Transverse colon (tissue), 4 donors: ENCODE data around the gene EIF5AL1. TPM values are rescaled to one million over a fixed set of nuclear protein-coding genes. Genes with fewer than 3 reads are reported as not detected.

Experiments used
- DNase-seq: peaks from one replicate; pipeline ENCODE4 v3.0.0-alpha.2; 2019
- H3K27ac ChIP-seq, 4 donors: fragments of 200-600 bp; sonication (generic); 2 replicates each; pipeline ENCODE4 v1.5.1; 2016 to 2018; ENCODE audit warnings: inconsistent platforms in 4 of 4
- H3K27me3 ChIP-seq: fragments of 200-600 bp; sonication (generic); 2 replicates; pipeline ENCODE4 v1.5.1; 2017; ENCODE audit warnings: inconsistent platforms
- H3K36me3 ChIP-seq, 4 donors: fragments of 200-600 bp; sonication (generic); 2 replicates each; pipeline ENCODE4 v1.5.1; 2017 to 2019; ENCODE audit warnings: inconsistent platforms in 4 of 4
- H3K4me1 ChIP-seq, 4 donors: fragments of 200-600 bp; sonication (generic); 2 replicates each; pipeline ENCODE4 v1.5.1; 2017 to 2020; ENCODE audit warnings: inconsistent platforms in 4 of 4
- H3K4me3 ChIP-seq, 4 donors: fragments of 200-600 bp; sonication (generic); 1 replicate in 1 of 4; 2 replicates in 3 of 4; pipeline versions ENCODE4 v1.5.1 to v1.6.1; 2017 to 2019; ENCODE audit warnings: inconsistent platforms in 4 of 4
- H3K9me3 ChIP-seq, 2 donors: fragments of 200-600 bp; sonication (generic); 2 replicates each; pipeline ENCODE4 v1.5.1; 2017 to 2019; ENCODE audit warnings: inconsistent platforms in 2 of 2
- EP300 ChIP-seq: sonication (generic); formaldehyde crosslinking; IDR thresholded peaks from one replicate; pipeline ENCODE4 v1.6.1; 2017; ENCODE audit warnings: antibody characterized with exemption, low read depth
- POLR2A ChIP-seq: fragments of 450-650 bp; IDR thresholded peaks from one replicate; pipeline ENCODE4 v1.6.1; 2016; ENCODE audit warnings: antibody characterized with exemption, mild to moderate bottlenecking, moderate library complexity
- POLR2AphosphoS5 ChIP-seq, 3 donors: sonication (generic); formaldehyde crosslinking; IDR thresholded peaks; one replicate each; pipeline ENCODE4 v1.6.1; 2016; ENCODE audit warnings: antibody characterized with exemption in 3 of 3
- WGBS, 2 donors: methylation state at CpG; one replicate each; pipeline ENCODE4 v1.1.5; 2018; ENCODE audit warnings: low coverage in 1 of 2; 5-methylcytosine and 5-hydroxymethylcytosine counted together
- in situ Hi-C, 4 donors: fragments of 200-750 bp; cut with MboI; loops; one replicate each; pipeline versions ENCODE4 v1.15.0 to v1.15.1; 2017; ENCODE audit warnings: low sequenced_read_pairs in 3 of 4, low pct_ligation_motif_present in 1 of 4, low pct_unique_long_range_greater_than_20kb in 1 of 4
- intact Hi-C: fragments of 100-400 bp; cut with DNase I; formaldehyde crosslinking; loops from one replicate; pipeline ENCODE4 v1.15.1; 2023; ENCODE audit warnings: low total_unique reads
- total RNA-seq, 4 donors: library from RNA; depleted of rRNA; stranded (reverse); fragments of >200 nt; gene quantifications; one replicate each; pipeline ENCODE4 v1.1.0, GENCODE V29; 2016
- TF ChIP-seq, protein P1 (sequence below), 5 experiments: fragments of 200-600 bp in 3 of 5; fragments of 450-650 bp in 2 of 5; sonication (generic) in 3 of 5; IDR thresholded peaks; 1 replicate in 2 of 5; 2 replicates in 3 of 5; pipeline ENCODE4 v1.5.1; 2016 to 2017; ENCODE audit warnings: antibody characterized with exemption in 5 of 5, inconsistent platforms in 3 of 5, mild to moderate bottlenecking in 2 of 5, moderate library complexity in 1 of 5

The EIF5AL1 gene
- total RNA-seq, 4 donors from 2014 or later: 0.16 to 0.27 TPM; not detected in 2

DNA sequence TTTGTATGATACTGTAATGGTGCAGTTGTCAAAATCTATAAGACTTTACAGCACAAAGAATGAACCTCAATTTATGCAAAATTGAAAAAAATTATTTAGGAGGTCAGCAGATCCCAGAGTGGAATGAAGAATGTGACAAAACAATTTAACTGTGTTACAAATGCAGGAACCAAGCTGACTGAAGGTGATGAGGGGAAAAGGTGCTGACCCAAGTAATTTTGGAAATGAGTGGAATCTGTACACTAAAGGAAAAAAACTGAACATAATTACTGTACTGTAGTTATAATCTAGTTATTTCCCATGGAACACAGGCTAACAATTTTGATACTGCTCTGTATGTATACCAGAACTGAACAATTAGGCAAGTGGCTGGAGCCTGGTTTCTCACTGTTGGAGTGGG, 35.7 kb upstream of the EIF5AL1 start:
- TF ChIP-seq EP300 (no peak), POLR2A (no peak), POLR2AphosphoS5 (IDR thresholded peaks at IDR 0.05) (no peak)
- TF ChIP-seq, protein P1, sequence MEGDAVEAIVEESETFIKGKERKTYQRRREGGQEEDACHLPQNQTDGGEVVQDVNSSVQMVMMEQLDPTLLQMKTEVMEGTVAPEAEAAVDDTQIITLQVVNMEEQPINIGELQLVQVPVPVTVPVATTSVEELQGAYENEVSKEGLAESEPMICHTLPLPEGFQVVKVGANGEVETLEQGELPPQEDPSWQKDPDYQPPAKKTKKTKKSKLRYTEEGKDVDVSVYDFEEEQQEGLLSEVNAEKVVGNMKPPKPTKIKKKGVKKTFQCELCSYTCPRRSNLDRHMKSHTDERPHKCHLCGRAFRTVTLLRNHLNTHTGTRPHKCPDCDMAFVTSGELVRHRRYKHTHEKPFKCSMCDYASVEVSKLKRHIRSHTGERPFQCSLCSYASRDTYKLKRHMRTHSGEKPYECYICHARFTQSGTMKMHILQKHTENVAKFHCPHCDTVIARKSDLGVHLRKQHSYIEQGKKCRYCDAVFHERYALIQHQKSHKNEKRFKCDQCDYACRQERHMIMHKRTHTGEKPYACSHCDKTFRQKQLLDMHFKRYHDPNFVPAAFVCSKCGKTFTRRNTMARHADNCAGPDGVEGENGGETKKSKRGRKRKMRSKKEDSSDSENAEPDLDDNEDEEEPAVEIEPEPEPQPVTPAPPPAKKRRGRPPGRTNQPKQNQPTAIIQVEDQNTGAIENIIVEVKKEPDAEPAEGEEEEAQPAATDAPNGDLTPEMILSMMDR (IDR thresholded peaks at IDR 0.05): no peak
- Histone ChIP-seq H3K27ac (no peak overlapping the region), H3K4me1 (no peaks in the 10 kb centered on the region), H3K27me3 (no peaks in the 10 kb centered on the region), H3K36me3 (no peaks in the 10 kb centered on the region), H3K9me3 (no peaks in the 10 kb centered on the region), H3K4me3 (no peak overlapping the region)
- intact Hi-C loops: no loop called here
- DNase-seq: no peak
- in situ Hi-C loops: loop anchor here in 1 of 4 donors (10.0 kb wide), 1 partner anchor 102 kb away; no protein-coding TSS in a partner anchor

DNA sequence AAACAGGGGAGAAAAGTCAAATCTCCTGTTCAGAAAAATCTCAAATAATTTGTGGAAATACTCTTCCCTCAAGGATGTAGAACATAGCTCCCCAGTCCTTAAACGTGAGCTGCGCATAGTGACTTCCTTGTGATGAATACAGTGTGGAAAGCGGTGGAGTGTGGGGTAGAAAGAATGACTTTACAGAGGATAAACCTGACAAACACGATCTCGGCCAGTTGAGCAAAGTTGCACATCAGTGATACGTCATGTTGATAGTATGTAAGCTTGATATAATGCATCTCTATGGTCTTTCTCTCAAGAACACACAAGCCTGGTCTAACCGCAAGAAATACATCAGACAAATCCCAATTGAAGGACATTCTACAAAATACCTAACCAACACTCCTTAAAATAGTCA, 34.9 kb upstream of the EIF5AL1 start:
- H3K4me3 ChIP-seq: no peak overlapping the region
- no peaks in the 10 kb centered on the region for H3K27me3 ChIP-seq
- in situ Hi-C loops (loop anchor here in 1 of 4 donors (10.0 kb wide), 1 partner anchor 103 kb away; no protein-coding TSS in a partner anchor), intact Hi-C loops (no loop called here)
- no peaks in the 10 kb centered on the region for H3K9me3 ChIP-seq
- H3K4me1 ChIP-seq: no peaks in the 10 kb centered on the region
- H3K27ac ChIP-seq: no peak overlapping the region
- no peak for DNase-seq
- H3K36me3 ChIP-seq: no peaks in the 10 kb centered on the region
- TF ChIP-seq, protein P1 (IDR thresholded peaks at IDR 0.05): no peak
- TF ChIP-seq EP300: no peak
- TF ChIP-seq POLR2AphosphoS5 (IDR thresholded peaks at IDR 0.05): no peak
- no peak for TF ChIP-seq POLR2A
- WGBS, 2 donors: 82 to 90% methylated on average over 7 of the region's 7 CpGs

GRCh38 chr10:79479283-79479909, 32.9 kb upstream of the EIF5AL1 start:
- in situ Hi-C loops (loop anchor here in 1 of 4 donors (10.0 kb wide), 1 partner anchor 105 kb away; no protein-coding TSS in a partner anchor), intact Hi-C loops (no loop called here)
- no peaks in the 10 kb centered on the region for H3K36me3 ChIP-seq
- H3K27me3 ChIP-seq: no peaks in the 10 kb centered on the region
- no peaks in the 10 kb centered on the region for H3K9me3 ChIP-seq
- 74 to 79% methylated on average over 3 of the region's 3 CpGs for WGBS, 2 donors
- no peak overlapping the region for H3K4me3 ChIP-seq
- TF ChIP-seq POLR2AphosphoS5 (IDR thresholded peaks at IDR 0.05) (no peak), EP300 (no peak), POLR2A (no peak)
- TF ChIP-seq, protein P1 (IDR thresholded peaks at IDR 0.05): no peak
- DNase-seq: no peak
- no peaks in the 10 kb centered on the region for H3K4me1 ChIP-seq
- H3K27ac ChIP-seq: no peak overlapping the region

DNA sequence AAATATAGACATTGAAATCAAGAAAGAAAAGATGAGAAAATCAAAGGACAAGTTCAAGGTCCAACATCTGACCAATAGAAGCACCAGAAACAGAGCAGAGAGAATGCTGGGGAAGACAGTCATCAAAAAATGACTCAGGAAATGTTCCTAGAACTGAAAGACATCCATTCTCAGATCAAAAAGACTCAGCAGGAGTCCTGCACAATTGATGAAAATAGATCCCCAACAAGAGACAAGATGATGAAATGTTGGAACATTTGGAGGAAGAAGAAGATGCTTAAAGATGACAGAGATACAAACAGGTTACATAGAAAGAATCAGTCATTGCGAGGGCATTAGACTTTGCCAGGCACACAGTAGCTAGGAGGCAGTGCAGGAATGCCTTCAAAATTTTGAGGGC, 30.0 kb upstream of the EIF5AL1 start:
- in situ Hi-C loops: no loop called here
- Histone ChIP-seq H3K36me3 (no peaks in the 10 kb centered on the region), H3K4me1 (peaks cover 0 to under 1% (median 0%) of the 10 kb centered on the region in 4 donors), H3K4me3 (no peak overlapping the region), H3K9me3 (no peaks in the 10 kb centered on the region), H3K27me3 (no peaks in the 10 kb centered on the region), H3K27ac (no peak overlapping the region)
- DNase-seq: no peak
- WGBS, 2 donors: 82 to 100% methylated on average over 1 of the region's 1 CpG
- intact Hi-C loops: no loop called here
- TF ChIP-seq, protein P1 (IDR thresholded peaks at IDR 0.05): no peak
- no peak for TF ChIP-seq POLR2A
- no peak for TF ChIP-seq EP300
- TF ChIP-seq POLR2AphosphoS5 (IDR thresholded peaks at IDR 0.05): no peak
